ENCODE measurements around the gene TMEM106C. TPM values are rescaled to one million over a fixed set of nuclear protein-coding genes. Genes with fewer than 3 reads are reported as not detected.

The TMEM106C gene
- total and polyA plus RNA-seq, 2 of the 13 experiments (the other 11 are each of a cell fraction or from before 2014, with no cell fraction given): 132 to 192 TPM

- Histone ChIP-seq H2AFZ (ENCODE audit: low read length) (no peak overlapping the region), H3K4me1 (ENCODE audit: insufficient read depth, low read length) (peaks cover 60% of the 10 kb centered on the region), H3K27ac (ENCODE audit: extremely low read length, insufficient read depth, low read length) (no peak overlapping the region), H3K79me2 (ENCODE audit: insufficient read depth, low read length) (no peaks in the 10 kb centered on the region), H4K20me1 (ENCODE audit: insufficient read depth, low read length) (no peaks in the 10 kb centered on the region), H3K9ac (ENCODE audit: insufficient read depth, low read depth, low read length) (no peak overlapping the region), H3K27me3 (ENCODE audit: control insufficient read depth in 1 of 2, insufficient read depth in 2 of 2, low read length in 2 of 2) (peaks cover 3 to 29% of the 10 kb centered on the region in 2 experiments), H3K4me3 (replicated peaks in 1 of 3; ENCODE audit: insufficient read depth in 1 of 3, low read depth in 2 of 3, low read length in 3 of 3) (no peak overlapping the region), H3K4me2 (ENCODE audit: low read depth, low read length) (no peak overlapping the region), H3K36me3 (replicated peaks in 1 of 2; ENCODE audit: control insufficient read depth in 1 of 2, insufficient read depth in 2 of 2, low read length in 2 of 2) (no peaks in the 10 kb centered on the region), H3K9me3 (ENCODE audit: low read length) (no peaks in the 10 kb centered on the region)
- in situ Hi-C loops (cut with HindIII; ENCODE audit: extremely low pct_ligation_motif_present, low pct_unique_long_range_greater_than_20kb): loop anchor here (5.0 kb wide), 1 partner anchor 49 kb away; the partner anchor contains the start of gene VDR
- BruUV-seq (replicated peaks): no TSS peak
- DNase-seq (ENCODE audit: low spot score): no peak
- 33% methylated on average over 8 of the region's 8 CpGs for WGBS (ENCODE audit: low lambda C conversion rate)
- ChIA-PET POLR2A (no interaction called here), CTCF (ENCODE audit: low intra/inter-chr PET ratio, low total read pairs) (interaction anchor here (3.8 kb wide), 1 partner anchor 50 kb away, joined by 30 read pairs; no protein-coding TSS in a partner anchor)
- TF ChIP-seq SMARCE1 (IDR thresholded peaks at IDR 0.05; ENCODE audit: borderline replicate concordance) (no peak), ZNF564 (CRISPR knock-in tag; IDR thresholded peaks at IDR 0.05) (no peak), ZMYM2 (CRISPR knock-in tag; IDR thresholded peaks at IDR 0.05) (no peak), ATF2 (CRISPR knock-in tag; IDR thresholded peaks at IDR 0.05) (no peak)
- no peak for ATAC-seq
- intact Hi-C loops (cut with micrococcal nuclease; ENCODE audit: unreplicated experiment): no loop called here
- no peak for FAIRE-seq
Observed at GRCh38 chr12:47950856-47951468, 12.4 kb upstream of the TMEM106C start.

- 67% methylated on average over 1 of the region's 8 CpGs for WGBS (ENCODE audit: low lambda C conversion rate)
- in situ Hi-C loops (cut with HindIII; ENCODE audit: extremely low pct_ligation_motif_present, low pct_unique_long_range_greater_than_20kb) (loop anchor here (5.0 kb wide), 1 partner anchor 52 kb away; the partner anchor contains the start of gene VDR), intact Hi-C loops (cut with micrococcal nuclease; ENCODE audit: unreplicated experiment) (no loop called here)
- Histone ChIP-seq H3K9ac (ENCODE audit: insufficient read depth, low read depth, low read length) (no peak overlapping the region), H3K27me3 (ENCODE audit: control insufficient read depth in 1 of 2, insufficient read depth in 2 of 2, low read length in 2 of 2) (peaks cover 1 to 29% of the 10 kb centered on the region in 2 experiments; a peak in 3 of 5 replicates), H4K20me1 (ENCODE audit: insufficient read depth, low read length) (no peaks in the 10 kb centered on the region), H3K27ac (ENCODE audit: extremely low read length, insufficient read depth, low read length) (no peak overlapping the region), H3K79me2 (ENCODE audit: insufficient read depth, low read length) (no peaks in the 10 kb centered on the region), H3K4me1 (ENCODE audit: insufficient read depth, low read length) (peaks cover 36% of the 10 kb centered on the region), H2AFZ (ENCODE audit: low read length) (no peak overlapping the region), H3K4me2 (ENCODE audit: low read depth, low read length) (no peak overlapping the region), H3K36me3 (replicated peaks in 1 of 2; ENCODE audit: control insufficient read depth in 1 of 2, insufficient read depth in 2 of 2, low read length in 2 of 2) (no peaks in the 10 kb centered on the region), H3K9me3 (ENCODE audit: low read length) (peaks cover 12% of the 10 kb centered on the region; the same call in 1 of the 2 replicates), H3K4me3 (replicated peaks in 1 of 3; ENCODE audit: insufficient read depth in 1 of 3, low read depth in 2 of 3, low read length in 3 of 3) (no peak overlapping the region)
- FAIRE-seq (no peak), ATAC-seq (no peak), DNase-seq (ENCODE audit: low spot score) (no peak)
- ChIA-PET POLR2A (no interaction called here), CTCF (ENCODE audit: low intra/inter-chr PET ratio, low total read pairs) (no interaction called here)
- BruUV-seq (replicated peaks): no TSS peak
- TF ChIP-seq PAX8 (CRISPR knock-in tag; IDR thresholded peaks at IDR 0.05; ENCODE audit: borderline replicate concordance): no peak
- no peak for TF ChIP-seq DNMT1 (CRISPR knock-in tag; IDR thresholded peaks at IDR 0.05)
- no peak for TF ChIP-seq SRSF9 (IDR thresholded peaks at IDR 0.05; ENCODE audit: borderline replicate concordance, insufficient read depth, low read depth, low read length, poor library complexity, severe bottlenecking)
- TF ChIP-seq ZNF629 (CRISPR knock-in tag; conservative IDR thresholded peaks at IDR 0.05): no peak
- TF ChIP-seq, protein P1, sequence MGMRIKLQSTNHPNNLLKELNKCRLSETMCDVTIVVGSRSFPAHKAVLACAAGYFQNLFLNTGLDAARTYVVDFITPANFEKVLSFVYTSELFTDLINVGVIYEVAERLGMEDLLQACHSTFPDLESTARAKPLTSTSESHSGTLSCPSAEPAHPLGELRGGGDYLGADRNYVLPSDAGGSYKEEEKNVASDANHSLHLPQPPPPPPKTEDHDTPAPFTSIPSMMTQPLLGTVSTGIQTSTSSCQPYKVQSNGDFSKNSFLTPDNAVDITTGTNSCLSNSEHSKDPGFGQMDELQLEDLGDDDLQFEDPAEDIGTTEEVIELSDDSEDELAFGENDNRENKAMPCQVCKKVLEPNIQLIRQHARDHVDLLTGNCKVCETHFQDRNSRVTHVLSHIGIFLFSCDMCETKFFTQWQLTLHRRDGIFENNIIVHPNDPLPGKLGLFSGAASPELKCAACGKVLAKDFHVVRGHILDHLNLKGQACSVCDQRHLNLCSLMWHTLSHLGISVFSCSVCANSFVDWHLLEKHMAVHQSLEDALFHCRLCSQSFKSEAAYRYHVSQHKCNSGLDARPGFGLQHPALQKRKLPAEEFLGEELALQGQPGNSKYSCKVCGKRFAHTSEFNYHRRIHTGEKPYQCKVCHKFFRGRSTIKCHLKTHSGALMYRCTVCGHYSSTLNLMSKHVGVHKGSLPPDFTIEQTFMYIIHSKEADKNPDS (CRISPR knock-in tag; IDR thresholded peaks at IDR 0.05): no peak
- TF ChIP-seq, protein P2, sequence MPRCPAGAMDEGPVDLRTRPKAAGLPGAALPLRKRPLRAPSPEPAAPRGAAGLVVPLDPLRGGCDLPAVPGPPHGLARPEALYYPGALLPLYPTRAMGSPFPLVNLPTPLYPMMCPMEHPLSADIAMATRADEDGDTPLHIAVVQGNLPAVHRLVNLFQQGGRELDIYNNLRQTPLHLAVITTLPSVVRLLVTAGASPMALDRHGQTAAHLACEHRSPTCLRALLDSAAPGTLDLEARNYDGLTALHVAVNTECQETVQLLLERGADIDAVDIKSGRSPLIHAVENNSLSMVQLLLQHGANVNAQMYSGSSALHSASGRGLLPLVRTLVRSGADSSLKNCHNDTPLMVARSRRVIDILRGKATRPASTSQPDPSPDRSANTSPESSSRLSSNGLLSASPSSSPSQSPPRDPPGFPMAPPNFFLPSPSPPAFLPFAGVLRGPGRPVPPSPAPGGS (CRISPR knock-in tag; IDR thresholded peaks at IDR 0.05): no peak
- TF ChIP-seq ARNT (IDR thresholded peaks at IDR 0.05): no peak
- TF ChIP-seq GZF1 (CRISPR knock-in tag; IDR thresholded peaks at IDR 0.05): no peak
Observed at GRCh38 chr12:47954058-47954457, 9.3 kb upstream of the TMEM106C start.

All from HepG2 (cell line).